GM21515 (cell line): Measurements from ENCODE around the gene UPK2.
"Not testable (repeated sequence)": the region's sequence is repeated elsewhere in the genome, so short reads cannot be mapped to it uniquely, and the experiment has no call there.

Experiments used
- ATAC-seq: cut with Tn5 transposase; IDR thresholded peaks from one replicate; pipeline ENCODE4 v1.9.1; 2021; ENCODE audit not compliant: unreplicated experiment

Gene UPK2

DNA sequence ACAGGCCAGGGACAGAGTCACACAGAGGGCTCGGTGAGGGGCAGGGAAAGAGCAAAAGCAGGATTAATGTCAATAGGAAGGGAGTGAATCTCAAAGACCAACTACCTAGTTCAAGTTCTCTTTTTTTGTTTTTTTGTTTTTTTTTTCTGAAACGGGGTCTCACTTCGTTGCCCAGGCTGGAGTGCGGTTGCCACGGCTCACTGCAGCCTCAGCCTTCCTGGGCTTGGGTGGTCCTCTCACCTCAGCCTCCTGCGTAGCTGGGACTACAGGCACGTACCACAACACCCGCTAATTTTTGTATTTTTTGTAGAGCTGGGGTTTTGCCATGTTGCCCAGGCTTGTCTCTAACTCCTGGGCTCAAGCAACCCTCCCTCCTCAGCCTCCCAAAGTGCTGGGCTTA is 20.7 kb upstream of the UPK2 start:
- ATAC-seq: no peak

DNA sequence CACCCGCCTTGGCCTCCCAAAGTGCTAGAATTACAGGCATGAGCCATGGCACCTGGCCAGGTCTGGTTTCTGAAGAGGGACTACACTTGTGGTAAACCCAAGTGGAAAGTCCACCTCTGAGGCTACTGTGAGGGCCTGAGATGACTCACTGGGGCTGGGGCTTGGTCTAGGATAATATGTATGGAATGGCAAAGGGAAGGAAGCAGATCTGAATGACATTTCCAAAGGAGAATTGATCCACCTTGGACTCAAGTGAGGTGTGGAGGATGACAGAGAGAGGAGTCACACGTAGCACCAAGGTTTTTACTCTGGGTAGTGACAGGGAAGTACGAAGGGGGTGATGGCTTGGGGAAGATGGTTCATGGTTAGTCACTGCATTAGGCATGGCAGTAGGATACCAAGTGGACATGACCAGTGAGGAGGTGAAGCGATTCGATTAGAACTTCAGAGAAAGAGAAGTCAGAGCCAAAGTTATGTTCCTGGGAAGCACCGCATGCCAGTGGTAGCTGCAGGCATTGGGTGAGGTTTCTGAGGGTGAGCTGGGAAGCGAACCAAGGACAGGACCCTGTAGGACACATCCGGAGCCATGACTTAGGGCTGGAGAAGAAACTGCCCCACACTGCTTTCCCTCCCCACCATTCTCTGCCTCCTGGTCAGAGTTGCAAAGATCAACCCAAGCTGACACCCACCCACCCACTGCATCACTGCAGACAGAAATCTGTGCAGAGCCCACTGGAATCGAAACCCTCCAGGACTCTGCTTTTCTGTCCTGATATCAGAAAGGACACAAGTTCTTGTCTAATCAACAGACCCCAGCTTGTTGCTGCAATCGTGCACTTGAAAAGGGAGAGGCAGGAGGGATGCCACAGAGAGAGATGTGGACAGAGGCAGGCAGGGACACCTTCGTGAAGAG is 17.4 kb upstream of the UPK2 start:
- ATAC-seq: no peak

DNA sequence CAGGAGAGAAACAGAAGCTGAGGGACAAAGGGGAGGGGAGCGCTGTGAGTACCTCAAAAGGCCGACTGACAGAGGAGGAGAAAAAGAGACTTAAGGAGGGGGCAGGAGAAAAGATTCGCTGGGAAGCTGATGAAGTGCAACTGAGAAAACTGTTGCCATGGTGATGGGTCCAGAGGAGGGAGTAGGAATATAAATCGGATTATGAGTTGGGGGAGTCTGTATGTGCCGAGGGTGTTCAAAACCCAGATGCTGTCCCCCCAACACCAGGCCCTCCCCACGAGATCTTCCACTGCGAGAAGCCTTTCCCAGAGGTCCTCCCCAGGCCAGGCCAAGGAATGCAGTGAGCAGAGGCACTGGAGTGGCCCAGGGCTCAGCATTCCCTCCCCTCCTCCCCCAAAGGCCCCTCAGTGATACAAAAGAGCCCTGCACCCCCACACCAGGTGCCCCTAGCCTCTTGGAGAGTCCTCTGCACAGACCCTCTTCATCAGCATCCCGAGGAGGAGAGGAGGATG is 16.6 kb upstream of the UPK2 start:
- no peak for ATAC-seq

DNA sequence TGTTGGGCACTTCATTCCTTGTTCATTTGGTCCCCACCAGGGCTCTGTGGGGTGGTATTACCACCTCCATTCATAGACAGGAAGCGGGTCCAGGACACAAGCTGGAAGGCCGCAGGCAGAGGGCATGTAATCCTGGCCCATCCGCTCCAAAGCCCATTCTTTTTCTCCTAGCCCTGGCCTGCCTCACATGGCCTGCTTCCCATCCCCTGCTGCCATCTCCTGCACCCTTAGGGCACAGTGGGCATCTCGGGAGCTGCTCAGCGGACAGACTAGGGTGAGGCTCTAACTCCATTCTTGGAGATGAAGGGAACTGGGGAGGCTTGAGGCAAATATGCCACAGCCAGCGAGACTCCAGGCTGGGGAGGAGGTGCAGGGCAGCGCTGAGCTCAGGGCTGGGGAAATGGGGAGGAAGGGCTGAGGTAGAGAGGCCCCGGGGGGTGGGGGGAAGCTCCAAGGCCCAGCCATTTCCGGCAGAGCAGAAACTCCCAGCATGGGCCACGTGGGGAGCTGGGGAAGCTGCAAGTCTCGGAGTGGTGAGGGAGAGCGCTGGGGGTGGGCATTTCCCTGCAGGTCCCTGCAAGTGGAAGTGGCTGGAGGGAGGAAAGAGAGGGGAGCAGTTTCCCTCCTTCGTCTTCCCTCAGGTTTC is 16.0 kb upstream of the UPK2 start:
- no peak for ATAC-seq

DNA sequence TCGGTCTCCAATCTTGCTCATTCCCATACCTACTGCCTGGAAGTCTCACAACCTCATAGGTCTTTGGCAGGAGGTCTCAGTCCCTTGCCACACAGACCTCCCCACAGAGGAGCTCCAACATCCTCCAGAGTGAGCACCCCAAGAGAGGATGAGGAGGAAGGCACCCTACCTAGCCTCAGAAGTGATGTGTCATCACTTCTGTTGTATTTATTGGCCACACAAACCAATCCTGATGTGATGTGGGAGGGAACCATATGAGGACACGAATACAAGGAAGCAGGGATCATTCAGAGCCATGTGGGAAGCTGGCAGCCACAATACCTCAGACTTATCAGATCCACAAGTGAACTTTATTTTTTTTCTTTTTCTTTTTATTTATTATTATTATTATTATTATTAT is 9.0 kb upstream of the UPK2 start:
- ATAC-seq: no peak

DNA sequence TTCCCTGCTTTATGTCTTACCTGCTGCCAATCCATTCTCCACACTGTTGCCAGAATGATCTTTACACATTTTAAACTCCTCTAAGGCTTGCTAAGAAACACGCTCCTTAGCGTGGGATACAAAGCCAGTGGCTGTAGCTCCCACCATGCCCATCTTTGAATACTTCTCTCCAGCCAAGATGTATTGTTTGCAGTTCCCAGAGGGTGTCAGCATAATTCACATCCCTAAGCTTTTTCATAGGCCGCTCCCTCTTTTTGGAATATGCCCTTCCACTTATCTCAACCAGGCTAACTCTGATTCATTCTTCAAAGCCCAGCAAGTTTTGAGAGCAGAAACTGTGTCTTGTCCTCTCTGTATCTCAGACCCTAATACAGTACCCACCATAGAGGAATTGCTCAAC is 8.1 kb upstream of the UPK2 start:
- no peak for ATAC-seq

DNA sequence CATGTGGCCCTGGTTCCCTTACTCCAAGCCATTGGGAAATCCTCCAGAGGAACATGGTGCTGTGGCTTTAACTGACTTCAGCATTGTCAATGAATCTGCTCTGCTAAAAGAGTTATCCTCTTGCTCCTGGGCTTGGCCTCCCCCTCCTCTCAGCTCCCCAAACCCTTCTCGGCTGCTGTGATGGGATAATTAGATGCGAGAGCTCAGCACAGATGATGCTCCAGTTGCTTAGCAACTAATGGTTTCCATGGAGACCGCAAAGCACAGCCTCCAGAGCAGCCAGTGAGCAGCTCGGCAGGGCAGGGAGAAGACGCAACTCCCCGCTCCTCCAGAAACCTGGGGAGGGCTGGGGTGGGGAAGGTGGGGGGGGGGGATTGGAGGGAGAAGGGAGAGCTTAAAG is 2.8 kb upstream of the UPK2 start:
- no peak for ATAC-seq

DNA sequence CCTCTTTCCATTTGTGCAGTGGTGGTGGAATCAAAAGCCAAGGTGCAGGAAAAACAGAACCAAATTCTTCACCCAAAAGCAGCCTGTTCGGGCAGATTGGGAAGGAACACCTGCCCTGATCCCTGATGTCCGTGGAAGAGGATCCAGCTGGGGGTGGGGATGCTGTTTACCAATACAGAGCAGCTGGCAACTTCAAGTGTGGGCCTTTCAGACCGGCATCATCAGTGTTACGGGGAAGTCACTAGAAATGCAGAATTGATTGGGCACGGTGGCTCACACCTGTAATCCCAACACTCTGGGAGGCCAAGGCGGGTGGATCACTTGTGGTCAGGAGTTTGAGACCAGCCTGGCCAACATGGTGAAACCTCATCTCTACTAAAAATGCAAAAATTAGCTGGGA is 2.1 kb upstream of the UPK2 start:
- ATAC-seq: not testable (repeated sequence)

DNA sequence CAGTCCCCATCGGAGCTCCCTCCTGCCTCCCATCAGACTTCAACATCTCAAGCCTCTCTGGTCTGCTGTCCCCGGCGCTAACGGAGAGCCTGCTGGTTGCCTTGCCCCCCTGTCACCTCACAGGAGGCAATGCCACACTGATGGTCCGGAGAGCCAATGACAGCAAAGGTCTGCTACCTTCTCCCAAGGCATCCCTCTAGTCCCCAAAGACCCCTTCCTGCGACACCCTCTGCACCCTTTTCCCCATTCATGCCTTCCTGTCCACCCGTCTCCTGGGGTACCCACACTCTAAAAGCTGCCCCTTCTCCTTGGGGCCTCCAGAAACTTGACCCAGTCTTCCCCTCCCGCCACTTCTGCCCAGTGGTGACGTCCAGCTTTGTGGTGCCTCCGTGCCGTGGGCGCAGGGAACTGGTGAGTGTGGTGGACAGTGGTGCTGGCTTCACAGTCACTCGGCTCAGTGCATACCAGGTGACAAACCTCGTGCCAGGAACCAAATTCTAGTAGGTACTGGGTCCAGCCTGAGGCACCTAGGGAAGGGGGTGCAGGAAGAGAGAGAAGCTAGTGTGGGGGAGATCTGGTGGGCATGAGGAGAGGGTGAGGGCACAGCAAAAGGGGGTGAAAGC is 860 bp downstream of the UPK2 start:
- no peak for ATAC-seq

DNA sequence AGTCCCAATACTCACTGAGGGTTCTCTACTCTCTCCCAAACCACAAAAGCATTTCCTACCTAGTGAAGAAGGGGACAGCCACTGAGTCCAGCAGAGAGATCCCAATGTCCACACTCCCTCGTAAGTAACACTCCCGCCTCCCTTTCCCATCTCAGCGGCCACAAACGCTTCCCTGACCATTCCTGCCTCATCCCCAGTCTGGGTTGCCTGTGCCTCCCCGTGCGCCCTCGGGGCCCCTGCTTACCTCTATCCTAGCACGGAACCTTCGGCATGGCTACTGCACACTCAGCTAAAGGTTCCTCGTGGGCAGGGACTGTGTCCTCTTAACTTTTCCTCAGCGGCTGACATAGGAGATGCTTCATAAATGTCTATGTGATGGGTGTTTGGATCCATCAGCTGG is 1.5 kb downstream of the UPK2 start:
- no peak for ATAC-seq

DNA sequence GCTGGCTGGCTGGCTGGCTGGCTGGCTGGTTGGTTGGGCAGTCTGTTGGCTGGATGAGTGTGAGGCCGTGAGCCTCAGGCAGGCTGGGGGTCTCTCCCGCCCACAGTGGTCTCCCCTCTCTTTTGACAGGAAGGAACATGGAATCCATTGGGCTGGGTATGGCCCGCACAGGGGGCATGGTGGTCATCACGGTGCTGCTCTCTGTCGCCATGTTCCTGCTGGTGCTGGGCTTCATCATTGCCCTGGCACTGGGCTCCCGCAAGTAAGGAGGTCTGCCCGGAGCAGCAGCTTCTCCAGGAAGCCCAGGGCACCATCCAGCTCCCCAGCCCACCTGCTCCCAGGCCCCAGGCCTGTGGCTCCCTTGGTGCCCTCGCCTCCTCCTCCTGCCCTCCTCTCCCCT is 1.9 kb downstream of the UPK2 start:
- ATAC-seq: no peak

DNA sequence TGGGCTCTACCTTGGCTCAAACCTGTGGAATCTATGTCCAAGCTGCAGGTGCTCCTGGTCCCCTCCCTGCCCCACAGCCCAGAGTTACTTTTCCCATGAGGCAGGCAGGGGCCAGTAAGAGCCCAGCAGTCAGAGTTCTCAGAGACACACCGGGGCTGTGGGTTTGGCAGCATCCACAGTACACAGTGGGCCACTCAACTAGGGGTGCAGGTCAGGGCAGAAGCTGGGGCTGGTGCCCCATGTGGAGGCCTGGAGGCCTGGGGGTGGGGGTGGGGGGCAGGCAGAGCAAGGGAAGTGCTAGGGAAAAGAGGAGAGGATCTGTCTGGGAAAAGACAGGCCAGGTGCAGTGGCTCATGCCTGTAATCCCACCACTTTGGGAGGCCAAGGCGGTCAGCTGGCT is 2.5 kb downstream of the UPK2 start:
- ATAC-seq: no peak

DNA sequence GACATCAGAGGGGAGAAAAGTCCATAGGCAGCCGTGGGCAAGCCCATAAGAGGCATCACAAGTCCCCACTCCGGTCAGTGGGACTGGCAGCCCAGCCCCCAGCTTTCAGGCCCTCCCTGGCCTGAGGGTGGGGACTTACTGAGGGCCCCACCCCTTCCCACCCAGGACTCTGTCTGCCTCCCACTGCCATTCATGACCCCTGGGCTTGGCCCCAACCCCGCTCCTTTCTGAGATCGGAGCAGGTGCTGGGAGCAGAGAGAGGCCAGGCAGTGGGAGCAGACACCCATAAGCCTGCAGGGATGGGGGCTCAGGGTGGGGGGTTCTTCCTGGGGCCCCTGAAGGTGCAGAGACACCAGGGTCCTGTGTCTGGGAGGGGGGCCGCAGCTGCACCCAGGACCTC is 5.1 kb downstream of the UPK2 start:
- ATAC-seq: no peak

DNA sequence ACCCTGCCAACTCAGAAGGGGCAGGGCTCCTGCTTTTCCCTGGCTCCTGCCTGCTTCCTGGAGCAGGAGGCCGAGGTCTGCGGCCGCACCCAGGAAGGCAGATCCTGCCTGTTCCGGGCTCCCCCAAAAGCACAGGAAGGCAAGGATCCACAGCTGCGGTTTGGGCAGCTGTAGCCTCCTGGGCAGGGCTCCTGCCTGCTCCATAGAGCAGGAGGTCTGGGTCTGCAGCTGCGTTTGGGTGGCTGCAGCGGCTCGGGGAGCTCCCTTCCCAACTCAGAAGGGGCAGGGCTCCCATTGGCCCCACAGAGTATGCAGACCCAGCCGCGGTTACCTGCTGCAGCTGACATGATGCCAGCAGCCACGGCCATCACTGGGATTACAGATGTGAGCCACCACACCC is 5.5 kb downstream of the UPK2 start:
- no peak for ATAC-seq

DNA sequence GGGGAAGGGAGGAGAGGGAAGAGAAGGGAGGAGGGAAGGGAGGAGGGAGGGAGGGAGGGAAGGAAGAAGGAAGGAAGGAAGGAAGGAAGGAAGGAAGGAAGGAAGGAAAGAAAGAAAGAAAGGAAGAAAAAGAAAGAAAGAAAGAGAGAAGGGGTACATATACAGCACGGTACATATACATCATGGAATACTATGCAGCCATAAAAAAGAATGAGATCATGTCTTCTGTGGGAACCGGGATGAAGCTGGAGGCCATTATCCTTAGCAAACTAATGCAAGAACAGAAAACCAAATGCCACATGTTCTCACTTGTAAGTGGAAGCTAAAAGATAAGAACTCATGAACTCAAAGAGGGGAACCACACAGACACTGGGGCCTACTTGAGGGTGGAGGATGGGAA is 13.4 kb downstream of the UPK2 start:
- ATAC-seq: not testable (repeated sequence)

DNA sequence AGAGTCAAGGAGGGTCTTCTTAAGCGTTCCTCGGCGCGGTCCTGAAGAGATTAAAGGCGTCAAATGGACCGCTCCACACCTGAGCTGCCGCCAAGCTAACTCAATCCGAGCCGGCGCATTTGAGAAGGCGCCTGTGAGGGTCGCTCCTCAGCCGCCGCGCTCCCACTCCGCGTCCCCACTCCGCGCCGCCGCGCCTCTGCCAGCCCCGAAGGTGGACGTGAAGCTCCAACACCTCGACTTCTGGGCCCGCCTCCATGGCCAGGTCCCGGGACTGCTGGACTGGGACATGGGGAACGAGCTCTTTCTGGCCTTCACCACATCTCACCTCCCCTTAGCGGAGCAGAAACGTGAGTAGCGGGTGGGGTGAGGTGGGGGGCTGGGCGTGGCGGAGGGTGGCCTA is 15.5 kb downstream of the UPK2 start, which contains the start of gene FOXR1:
Gene FOXR1, plus strand, starts transcription at position 116 of the 400 bp plus-strand sequence. Its CDS starts 171 bp downstream, at position 287.
- no peak for ATAC-seq

DNA sequence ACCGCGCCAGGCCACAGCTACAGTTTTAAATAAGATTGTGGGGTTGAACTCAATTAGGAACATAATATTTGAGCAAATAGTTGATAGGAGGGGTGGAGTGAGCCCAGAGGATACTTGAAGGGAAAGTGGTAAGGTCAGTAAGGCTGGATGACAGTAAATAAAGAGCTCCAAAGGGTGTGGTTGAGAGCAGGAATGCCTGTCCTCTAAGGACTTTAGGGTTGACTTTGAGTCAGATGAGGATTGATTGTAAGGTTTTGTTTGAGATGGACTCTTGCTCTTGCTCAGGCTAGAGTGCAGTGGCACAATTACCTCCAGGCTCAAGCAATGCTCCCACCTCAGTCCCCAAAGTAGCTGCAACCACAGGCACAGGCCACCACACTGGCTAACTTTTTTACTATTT is 17.9 kb downstream of the UPK2 start:
- no peak for ATAC-seq

DNA sequence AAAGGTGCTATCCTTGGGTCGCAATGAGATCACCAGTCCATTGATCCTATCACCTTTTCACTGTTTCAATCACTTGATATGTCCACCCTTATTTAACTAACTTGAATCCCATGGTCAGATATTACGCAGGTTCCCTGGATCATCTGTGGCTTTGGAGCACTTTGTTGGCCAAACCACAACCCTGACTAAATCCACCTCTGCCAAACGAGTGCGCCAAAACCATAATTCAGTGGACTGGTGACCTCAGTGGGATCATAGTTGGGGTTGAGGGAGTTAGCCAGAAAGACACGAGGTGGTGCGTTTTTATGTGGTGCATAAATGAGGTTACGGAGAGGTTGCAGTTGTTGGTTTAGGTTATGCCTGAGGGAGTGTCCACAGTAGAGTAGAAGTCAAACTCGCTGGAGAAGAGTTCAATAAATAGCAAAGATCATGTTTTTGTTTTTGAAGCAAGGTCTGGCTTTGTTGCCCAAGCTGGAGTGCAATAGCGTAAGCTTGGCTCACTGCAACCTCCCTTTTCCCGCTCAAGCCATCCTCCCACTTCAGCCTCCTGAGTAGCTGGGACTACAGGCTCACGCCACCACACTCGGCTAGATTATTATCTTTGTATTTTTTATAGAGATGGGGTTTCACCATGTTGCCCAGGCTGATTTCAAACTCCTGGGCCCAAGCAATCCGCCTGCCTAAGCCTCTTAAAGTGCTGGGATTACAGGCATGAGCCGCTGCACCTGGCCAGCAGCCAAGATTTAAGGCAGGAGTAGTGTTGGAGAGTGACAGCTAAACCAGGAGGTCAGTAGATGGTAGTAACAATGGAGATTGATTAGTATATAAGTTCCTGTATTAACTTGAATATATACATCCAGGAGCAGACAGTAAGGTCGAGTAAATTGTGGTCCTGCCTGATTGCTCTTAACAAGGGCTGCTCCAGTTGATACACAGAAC is 19.9 kb downstream of the UPK2 start:
- no peak for ATAC-seq

DNA sequence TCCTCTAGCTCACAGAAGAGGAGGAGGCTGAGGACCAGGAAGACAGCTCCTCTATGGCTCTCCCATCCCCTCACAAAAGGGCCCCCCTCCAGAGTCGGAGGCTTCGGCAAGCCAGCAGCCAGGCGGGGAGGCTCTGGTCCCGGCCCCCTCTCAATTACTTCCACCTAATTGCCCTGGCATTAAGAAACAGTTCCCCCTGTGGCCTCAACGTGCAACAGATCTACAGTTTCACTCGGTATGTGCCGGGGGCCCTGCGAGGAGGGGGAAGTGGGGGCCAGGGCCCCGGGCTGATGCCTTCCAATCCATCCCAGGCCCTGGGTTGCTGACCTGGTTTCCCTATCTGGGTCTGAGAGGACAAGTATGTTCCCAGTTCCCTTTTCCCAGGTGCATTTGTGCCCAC is 23.3 kb downstream of the UPK2 start:
- ATAC-seq: no peak

DNA sequence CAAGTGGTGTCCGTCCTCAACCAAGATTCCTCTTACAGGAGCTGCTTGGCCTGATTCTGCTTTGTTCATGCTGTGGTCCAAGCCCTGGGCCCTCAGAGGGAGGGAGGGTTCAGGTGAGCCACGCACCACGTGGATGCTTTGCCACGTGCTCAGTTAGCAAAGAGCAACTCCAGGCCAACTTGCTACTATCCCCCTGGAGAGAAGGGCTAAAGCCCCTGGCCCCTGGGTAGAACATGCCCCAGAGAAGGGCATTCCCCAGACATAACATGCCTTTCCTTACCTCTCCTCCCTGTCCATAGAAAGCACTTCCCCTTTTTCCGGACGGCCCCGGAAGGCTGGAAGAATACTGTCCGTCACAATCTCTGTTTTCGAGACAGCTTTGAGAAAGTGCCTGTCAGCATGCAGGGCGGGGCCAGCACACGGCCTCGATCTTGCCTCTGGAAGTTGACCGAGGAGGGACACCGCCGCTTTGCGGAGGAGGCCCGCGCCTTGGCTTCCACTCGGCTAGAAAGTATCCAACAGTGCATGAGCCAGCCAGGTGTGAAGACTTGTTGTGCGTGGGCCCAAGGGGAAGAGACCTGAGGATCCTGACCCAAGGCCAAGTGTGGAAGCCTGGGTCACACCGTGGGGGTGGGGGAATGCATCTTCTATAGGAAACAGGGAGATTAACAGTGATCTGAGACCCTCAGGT is 24.2 kb downstream of the UPK2 start:
- ATAC-seq: no peak
